Ishikawa (cell line): ENCODE results near the gene HOXA13.

ENCODE experiments used
- CEBPB ChIP-seq: IDR thresholded peaks from 2 replicates; pipeline ENCODE4 v1.6.1; 2012
- CREB1 ChIP-seq: IDR thresholded peaks from 2 replicates; pipeline ENCODE4 v1.6.1; 2012; ENCODE audit warnings: low read depth
- EGR1 ChIP-seq: IDR thresholded peaks from 2 replicates; pipeline ENCODE4 v1.6.1; 2012
- EP300 ChIP-seq: IDR thresholded peaks from 2 replicates; pipeline ENCODE4 v1.6.1; 2012; ENCODE audit warnings: borderline replicate concordance
- FOXM1 ChIP-seq: IDR thresholded peaks from 2 replicates; pipeline ENCODE4 v1.6.1; 2012; ENCODE audit warnings: low read depth, borderline replicate concordance
- MAX ChIP-seq: IDR thresholded peaks from 2 replicates; pipeline ENCODE4 v1.6.1; 2012
- NFIC ChIP-seq: IDR thresholded peaks from 2 replicates; pipeline ENCODE4 v1.6.1; 2012
- RAD21 ChIP-seq: IDR thresholded peaks from 2 replicates; pipeline ENCODE4 v1.6.1; 2012; ENCODE audit warnings: low read depth
- REST ChIP-seq: IDR thresholded peaks from 2 replicates; pipeline ENCODE4 v1.6.1; 2012; ENCODE audit warnings: low read depth, mild to moderate bottlenecking
- TAF1 ChIP-seq: IDR thresholded peaks from 2 replicates; pipeline ENCODE4 v1.6.1; 2012; ENCODE audit warnings: low read depth, mild to moderate bottlenecking
- TCF12 ChIP-seq: IDR thresholded peaks from 2 replicates; pipeline ENCODE4 v1.6.1; 2012; ENCODE audit warnings: low read depth
- TEAD4 ChIP-seq: IDR thresholded peaks from 2 replicates; pipeline ENCODE4 v1.6.1; 2012
- USF1 ChIP-seq: IDR thresholded peaks from 2 replicates; pipeline ENCODE4 v1.6.1; 2012
- YY1 ChIP-seq: IDR thresholded peaks from 2 replicates; pipeline ENCODE4 v1.6.1; 2012; ENCODE audit warnings: low read depth
- ZBTB7A ChIP-seq: IDR thresholded peaks from 2 replicates; pipeline ENCODE4 v1.6.1; 2012; ENCODE audit warnings: low read depth

Gene HOXA13

GRCh38 chr7:27201580-27202017, 1.7 kb upstream of the HOXA13 start:
- TF ChIP-seq YY1 (no peak), TAF1 (no peak), EP300 (no peak), RAD21 (no peak)

- TF ChIP-seq TAF1 (no peak), FOXM1 (no peak), NFIC (no peak), CEBPB (no peak), TEAD4 (no peak), ZBTB7A (no peak)
Measured at GRCh38 chr7:27200761-27201579, 1.1 kb upstream of the HOXA13 start.

GRCh38 chr7:27198871-27199801, 755 bp downstream of the HOXA13 start:
- TF ChIP-seq MAX: peak; percentile 48; the same call in 1 of the 2 replicates
- no peak for TF ChIP-seq TAF1
- 0 out of 2 replicates have a peak, but pooled peaks have one; percentile 18 for TF ChIP-seq ZBTB7A

GRCh38 chr7:27198138-27198841, 1.6 kb downstream of the HOXA13 start:
- TF ChIP-seq CEBPB (no peak), CREB1 (no peak), TCF12 (no peak), NFIC (no peak), USF1 (no peak), YY1 (no peak)

GRCh38 chr7:27197137-27198042, 2.5 kb downstream of the HOXA13 start:
- TF ChIP-seq TEAD4: no peak
- TF ChIP-seq USF1: no peak
- TF ChIP-seq CREB1: no peak

- TF ChIP-seq RAD21 (peak; percentile 97), USF1 (no peak)
Measured at GRCh38 chr7:27196287-27196767, 3.6 kb downstream of the HOXA13 start.

GRCh38 chr7:27194686-27195379, 5.1 kb downstream of the HOXA13 start:
- TF ChIP-seq EGR1 (no peak), CREB1 (no peak), MAX (no peak), ZBTB7A (no peak), EP300 (no peak), TAF1 (no peak), TCF12 (no peak), TEAD4 (no peak), REST (no peak), NFIC (no peak), FOXM1 (no peak), RAD21 (no peak), USF1 (no peak), CEBPB (no peak), YY1 (no peak)
